Nephron progenitor cell (in vitro differentiated cells): Measurements from ENCODE around the gene BTAF1.

Source experiments
- DNase-seq: peaks from one replicate; pipeline ENCODE4 v3.0.0; 2021
- H3K27ac Mint-ChIP-seq: 2 replicates; pipeline ENCODE4 v1.8.0; 2021; ENCODE audit warnings: mild to moderate bottlenecking, moderate library complexity, mixed read lengths
- H3K27me3 Mint-ChIP-seq: 2 replicates; pipeline ENCODE4 v1.8.0; 2021; ENCODE audit warnings: mild to moderate bottlenecking, low read depth, mixed read lengths; ENCODE audit not compliant: poor library complexity
- H3K36me3 Mint-ChIP-seq: 2 replicates; pipeline ENCODE4 v1.8.0; 2021; ENCODE audit warnings: low read depth, mixed read lengths
- H3K4me1 Mint-ChIP-seq: 2 replicates; pipeline ENCODE4 v1.8.0; 2021; ENCODE audit warnings: mixed read lengths
- H3K4me3 Mint-ChIP-seq: 2 replicates; pipeline ENCODE4 v1.8.0; 2021; ENCODE audit warnings: mild to moderate bottlenecking, moderate library complexity, mixed read lengths
- H3K9me3 Mint-ChIP-seq: 2 replicates; pipeline ENCODE4 v1.8.0; 2021; ENCODE audit warnings: mild to moderate bottlenecking, moderate library complexity, mixed read lengths
- TF ChIP-seq, protein P1 (sequence below): fragments of 200-600 bp; sonication (generic); IDR thresholded peaks from 2 replicates; pipeline ENCODE4 v1.5.0; 2021; ENCODE audit warnings: antibody characterized with exemption

The BTAF1 gene

GRCh38 chr10:91978585-91978984, 55.0 kb downstream of the BTAF1 start:
- peaks cover 68% of the 10 kb centered on the region for H3K36me3 Mint-ChIP-seq

GRCh38 chr10:91980319-91980718, 56.7 kb downstream of the BTAF1 start:
- no peak overlapping the region for H3K4me3 Mint-ChIP-seq
- H3K27me3 Mint-ChIP-seq, result no peaks in the 10 kb centered on the region
- H3K27ac Mint-ChIP-seq, result no peak overlapping the region
- no peaks in the 10 kb centered on the region for H3K9me3 Mint-ChIP-seq
- no peaks in the 10 kb centered on the region for H3K4me1 Mint-ChIP-seq
- H3K36me3 Mint-ChIP-seq, result peaks cover 73% of the 10 kb centered on the region
- DNase-seq, result no peak
- TF ChIP-seq, protein P1, sequence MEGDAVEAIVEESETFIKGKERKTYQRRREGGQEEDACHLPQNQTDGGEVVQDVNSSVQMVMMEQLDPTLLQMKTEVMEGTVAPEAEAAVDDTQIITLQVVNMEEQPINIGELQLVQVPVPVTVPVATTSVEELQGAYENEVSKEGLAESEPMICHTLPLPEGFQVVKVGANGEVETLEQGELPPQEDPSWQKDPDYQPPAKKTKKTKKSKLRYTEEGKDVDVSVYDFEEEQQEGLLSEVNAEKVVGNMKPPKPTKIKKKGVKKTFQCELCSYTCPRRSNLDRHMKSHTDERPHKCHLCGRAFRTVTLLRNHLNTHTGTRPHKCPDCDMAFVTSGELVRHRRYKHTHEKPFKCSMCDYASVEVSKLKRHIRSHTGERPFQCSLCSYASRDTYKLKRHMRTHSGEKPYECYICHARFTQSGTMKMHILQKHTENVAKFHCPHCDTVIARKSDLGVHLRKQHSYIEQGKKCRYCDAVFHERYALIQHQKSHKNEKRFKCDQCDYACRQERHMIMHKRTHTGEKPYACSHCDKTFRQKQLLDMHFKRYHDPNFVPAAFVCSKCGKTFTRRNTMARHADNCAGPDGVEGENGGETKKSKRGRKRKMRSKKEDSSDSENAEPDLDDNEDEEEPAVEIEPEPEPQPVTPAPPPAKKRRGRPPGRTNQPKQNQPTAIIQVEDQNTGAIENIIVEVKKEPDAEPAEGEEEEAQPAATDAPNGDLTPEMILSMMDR, result no peak

More at GRCh38 chr10:91978585-91978984, 55.0 kb downstream of the BTAF1 start:
- Mint-ChIP-seq H3K27me3 (no peaks in the 10 kb centered on the region), H3K27ac (no peak overlapping the region), H3K9me3 (no peaks in the 10 kb centered on the region), H3K4me3 (no peak overlapping the region), H3K4me1 (no peaks in the 10 kb centered on the region)
- DNase-seq, result no peak
- TF ChIP-seq, protein P1, result no peak

DNA sequence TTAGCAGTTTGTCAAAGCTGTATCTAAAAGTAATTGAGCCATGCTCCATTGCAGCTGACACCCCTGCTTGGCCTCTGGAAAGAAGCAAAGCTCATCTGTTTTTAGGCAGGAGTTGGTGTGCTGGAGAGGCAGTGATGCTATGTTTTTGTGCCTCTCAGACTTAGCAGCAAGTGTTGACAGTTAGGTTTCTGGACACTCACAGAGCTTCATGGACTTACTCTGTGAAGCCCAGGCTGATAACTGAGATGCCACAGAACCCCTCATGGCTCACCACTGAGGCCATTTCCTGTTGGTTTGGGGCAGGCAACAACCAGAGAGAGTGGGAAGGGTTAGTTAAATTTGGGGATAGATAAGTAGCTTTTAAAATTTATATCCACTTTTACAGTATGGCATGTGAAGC, 59.8 kb downstream of the BTAF1 start:
- H3K27ac Mint-ChIP-seq, result no peak overlapping the region
- peaks cover 81% of the 10 kb centered on the region for H3K36me3 Mint-ChIP-seq
- TF ChIP-seq, protein P1, result no peak

GRCh38 chr10:91987397-91988037, 63.9 kb downstream of the BTAF1 start:
- Mint-ChIP-seq H3K9me3 (no peaks in the 10 kb centered on the region), H3K36me3 (peaks cover 79% of the 10 kb centered on the region), H3K4me3 (no peak overlapping the region), H3K27me3 (no peaks in the 10 kb centered on the region), H3K4me1 (no peaks in the 10 kb centered on the region), H3K27ac (peak overlapping the region; percentile 58)
- no peak for DNase-seq
- TF ChIP-seq, protein P1, result no peak

More for the DNA sequence above, 59.8 kb downstream of the BTAF1 start:
- DNase-seq, result no peak
- no peaks in the 10 kb centered on the region for H3K9me3 Mint-ChIP-seq
- H3K27me3 Mint-ChIP-seq, result no peaks in the 10 kb centered on the region
- no peaks in the 10 kb centered on the region for H3K4me1 Mint-ChIP-seq
- H3K4me3 Mint-ChIP-seq, result no peak overlapping the region

DNA sequence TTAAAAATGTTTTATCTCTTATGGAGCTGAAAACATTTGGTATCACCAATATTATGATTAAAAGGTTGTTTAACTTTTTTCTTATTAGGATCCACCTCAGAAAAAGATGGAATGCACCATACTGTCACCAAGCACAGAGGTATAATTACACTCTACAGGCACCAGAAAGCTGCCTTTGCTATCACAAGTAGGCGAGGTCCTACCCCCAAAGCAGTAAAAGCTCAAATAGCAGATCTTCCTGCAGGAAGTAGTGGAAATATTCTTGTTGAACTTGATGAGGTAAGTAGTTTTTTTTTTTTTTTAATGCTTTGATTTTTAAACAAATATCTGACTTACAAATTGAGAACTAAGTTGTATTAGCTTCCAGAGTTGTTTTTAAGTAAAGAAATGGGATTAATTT, 68.5 kb downstream of the BTAF1 start:
- peaks cover 55% of the 10 kb centered on the region for H3K36me3 Mint-ChIP-seq
- TF ChIP-seq, protein P1, result no peak
- no peaks in the 10 kb centered on the region for H3K9me3 Mint-ChIP-seq
- no peak overlapping the region for H3K4me3 Mint-ChIP-seq
- no peak overlapping the region for H3K27ac Mint-ChIP-seq
- no peaks in the 10 kb centered on the region for H3K27me3 Mint-ChIP-seq
- no peak for DNase-seq
- no peaks in the 10 kb centered on the region for H3K4me1 Mint-ChIP-seq

- H3K36me3 Mint-ChIP-seq, result peaks cover 65% of the 10 kb centered on the region
- no peak overlapping the region for H3K27ac Mint-ChIP-seq
- H3K4me1 Mint-ChIP-seq, result no peaks in the 10 kb centered on the region
- H3K27me3 Mint-ChIP-seq, result no peaks in the 10 kb centered on the region
- H3K4me3 Mint-ChIP-seq, result no peak overlapping the region
- H3K9me3 Mint-ChIP-seq, result peaks cover 6% of the 10 kb centered on the region
- TF ChIP-seq, protein P1, result no peak
- no peak for DNase-seq
Measured at GRCh38 chr10:91996266-91996665, 72.7 kb downstream of the BTAF1 start.
